GM12878 (cell line): ENCODE measurements around the gene HTT-AS.
A peak's percentile ranks its signal among the peaks of the same experiment; 100 is the strongest.

Source experiments
- CTCF ChIP-seq, 3 experiments: IDR thresholded peaks in 2 of 3; conservative IDR thresholded peaks in 1 of 3; 2 replicates each; pipeline ENCODE4 v1.5.1; 2011; ENCODE audit warnings: low read depth in 3 of 3, low read length in 3 of 3, mild to moderate bottlenecking in 3 of 3, control low read depth in 2 of 3, moderate library complexity in 2 of 3, inconsistent platforms in 1 of 3, mixed read lengths in 1 of 3; ENCODE audit not compliant: control insufficient read depth in 2 of 3, insufficient read depth in 1 of 3; ENCODE audit errors: extremely low read depth in 1 of 3
- ELK1 ChIP-seq: IDR thresholded peaks from 2 replicates; pipeline ENCODE4 v1.6.1; 2012; ENCODE audit warnings: low read depth, low read length, improper control_type of control experiment
- HCFC1 ChIP-seq: fragments of 150-350 bp; IDR thresholded peaks from 2 replicates; pipeline ENCODE4 v1.6.1; 2014; ENCODE audit warnings: low read length
- POLR2AphosphoS2 ChIP-seq: IDR thresholded peaks from 2 replicates; pipeline ENCODE4 v1.6.1; 2011; ENCODE audit warnings: low read depth, mild to moderate bottlenecking, low read length, improper control_type of control experiment, moderate library complexity

GRCh38 chr4:3047464-3048286 lies 26.7 kb downstream of the HTT-AS start:
- TF ChIP-seq HCFC1 (0 out of 2 replicates have a peak, but pooled peaks have one; percentile 13), POLR2AphosphoS2 (no peak), ELK1 (no peak), CTCF (IDR thresholded peaks at IDR 0.05 in 2 of 3, conservative IDR thresholded peaks at IDR 0.05 in 1 of 3; ENCODE audit: control insufficient read depth in 2 of 3, extremely low read depth in 1 of 3, insufficient read depth in 1 of 3, low read depth in 3 of 3, low read length in 3 of 3) (peak; percentile 68 to 81 (median 72))
